GM12873 (cell line): ENCODE measurements around the gene NUFIP2.

ENCODE experiments used
- CTCF ChIP-seq: IDR thresholded peaks from 2 replicates; pipeline ENCODE4 v1.5.1; 2012; ENCODE audit warnings: low read depth, mild to moderate bottlenecking, moderate library complexity, low read length, control low read depth; ENCODE audit not compliant: insufficient read depth; ENCODE audit errors: missing control alignments

The NUFIP2 gene

DNA sequence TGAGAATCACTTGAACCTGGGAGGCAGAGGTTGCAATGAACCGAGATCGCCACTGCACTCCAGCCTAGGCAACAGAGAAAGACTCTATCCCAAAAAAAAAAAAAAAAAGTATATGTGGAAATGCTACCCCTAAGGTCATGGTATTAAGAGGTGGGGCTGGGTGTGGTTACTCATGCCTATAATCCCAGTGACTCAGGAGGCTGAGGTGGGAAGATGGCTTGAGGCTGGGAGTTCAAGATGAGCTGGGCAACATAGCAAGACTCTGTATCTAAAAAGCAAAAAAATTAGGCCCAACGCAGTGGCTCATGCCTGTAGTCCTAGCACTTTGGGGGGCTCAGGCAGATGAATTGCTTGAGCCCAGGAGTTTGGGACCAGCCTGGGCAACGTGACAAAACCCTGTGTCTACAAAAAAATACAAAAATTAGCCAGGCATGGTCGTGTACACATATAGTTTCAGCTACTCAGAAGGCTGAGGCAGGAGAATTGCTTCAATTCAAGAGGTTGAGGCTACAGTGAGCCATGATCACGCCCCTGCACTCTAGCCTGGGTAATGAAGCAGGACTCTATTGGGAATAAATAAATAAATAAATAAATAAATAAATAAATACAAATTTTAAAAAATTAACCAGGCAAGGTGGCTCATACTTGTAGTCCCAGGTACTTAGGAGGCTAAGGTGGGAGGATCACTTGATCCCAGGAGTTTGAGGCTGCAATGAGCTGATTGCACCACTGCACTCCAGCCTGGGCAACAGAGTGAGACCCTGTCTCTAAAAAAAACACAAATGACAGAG, 32.3 kb upstream of the NUFIP2 start:
- no peak for TF ChIP-seq CTCF

GRCh38 chr17:29322363-29322762, 28.4 kb upstream of the NUFIP2 start:
- TF ChIP-seq CTCF: no peak

GRCh38 chr17:29303386-29303785, 9.4 kb upstream of the NUFIP2 start:
- TF ChIP-seq CTCF: no peak

GRCh38 chr17:29299031-29299430, 5.1 kb upstream of the NUFIP2 start:
- no peak for TF ChIP-seq CTCF

GRCh38 chr17:29295420-29295819, 1.5 kb upstream of the NUFIP2 start:
- TF ChIP-seq CTCF: no peak

GRCh38 chr17:29294580-29294900, 592 bp upstream of the NUFIP2 start:
- TF ChIP-seq CTCF: no peak

- TF ChIP-seq CTCF: no peak
These were observed 707 bp downstream of the NUFIP2 start for GRCh38 chr17:29292992-29293889.
